Adrenal gland (tissue), 5 donors: ENCODE measurements around the gene ZNF438.

Source experiments
- CTCF ChIP-seq, 6 experiments: fragments of 450-650 bp in 4 of 6; fragments of 200-600 bp in 2 of 6; sonication (generic) in 1 of 6; IDR thresholded peaks; 1 replicate in 5 of 6; 2 replicates in 1 of 6; pipeline versions ENCODE4 v1.5.1 to v1.8.0; 2016 to 2021; ENCODE audit warnings: antibody characterized with exemption in 6 of 6, mild to moderate bottlenecking in 2 of 6, moderate library complexity in 1 of 6
- POLR2A ChIP-seq, 2 donors: fragments of 450-650 bp; IDR thresholded peaks; one replicate each; pipeline ENCODE4 v1.6.1; 2017; ENCODE audit warnings: antibody characterized with exemption in 2 of 2, mild to moderate bottlenecking in 2 of 2, moderate library complexity in 1 of 2
- donor health status: DM: no; HTN: no; CAD: no.

GRCh38 chr10:30835146-30835545, 196.5 kb downstream of the ZNF438 start:
- no peak for TF ChIP-seq CTCF (IDR thresholded peaks at IDR 0.05)
- no peak for TF ChIP-seq POLR2A (IDR thresholded peaks at IDR 0.05)
